Gastrocnemius medialis (tissue), 4 donors: ENCODE results near the gene COL25A1. TPM values are rescaled to one million over a fixed set of nuclear protein-coding genes. Genes with fewer than 3 reads are reported as not detected.
A peak's percentile ranks its signal among the peaks of the same experiment; 100 is the strongest.

Experiments used
- ATAC-seq, 2 donors: fragments of 150-250 bp; one replicate each; pipeline ENCODE4 v1.9.1; 2016
- DNase-seq, 2 donors: peaks; one replicate each; pipeline ENCODE4 v3.0.0-alpha.2; 2019
- H3K27ac ChIP-seq, 4 donors: fragments of 200-600 bp; sonication (generic); 1 replicate in 1 of 4; 2 replicates in 3 of 4; pipeline ENCODE4 v1.5.1; 2016 to 2018; ENCODE audit warnings: mild to moderate bottlenecking in 2 of 4, moderate library complexity in 1 of 4
- H3K27me3 ChIP-seq, 3 donors: fragments of 200-600 bp; sonication (generic) in 2 of 3; 1 replicate in 1 of 3; 2 replicates in 2 of 3; pipeline versions ENCODE4 v1.5.1 to v1.6.0; 2016 to 2019; ENCODE audit warnings: mild to moderate bottlenecking in 1 of 3, moderate library complexity in 1 of 3
- H3K36me3 ChIP-seq, 2 donors: fragments of 200-600 bp; sonication (generic) in 1 of 2; one replicate each; pipeline ENCODE4 v1.5.1; 2017 to 2018
- H3K4me1 ChIP-seq, 2 donors: fragments of 200-600 bp; sonication (generic) in 1 of 2; one replicate each; pipeline ENCODE4 v1.5.1; 2016 to 2017; ENCODE audit warnings: mild to moderate bottlenecking in 2 of 2
- H3K4me3 ChIP-seq, 4 donors: fragments of 200-600 bp; sonication (generic) in 3 of 4; 1 replicate in 1 of 4; 2 replicates in 3 of 4; pipeline ENCODE4 v1.5.1; 2016 to 2019; ENCODE audit warnings: mild to moderate bottlenecking in 2 of 4
- H3K9me3 ChIP-seq, 3 donors: fragments of 200-600 bp; sonication (generic) in 2 of 3; 1 replicate in 1 of 3; 2 replicates in 2 of 3; pipeline ENCODE4 v1.5.1; 2016 to 2019
- CTCF ChIP-seq, 5 experiments: fragments of 450-650 bp in 3 of 5; fragments of 200-600 bp in 2 of 5; sonication (generic) in 2 of 5; IDR thresholded peaks in 4 of 5; conservative IDR thresholded peaks in 1 of 5; 1 replicate in 4 of 5; 2 replicates in 1 of 5; pipeline ENCODE4 v1.5.1; 2016 to 2019; ENCODE audit warnings: antibody characterized with exemption in 5 of 5, mild to moderate bottlenecking in 3 of 5, moderate library complexity in 3 of 5
- POLR2A ChIP-seq, 2 donors: fragments of 450-650 bp; IDR thresholded peaks; one replicate each; pipeline ENCODE4 v1.6.1; 2017; ENCODE audit warnings: antibody characterized with exemption in 2 of 2, mild to moderate bottlenecking in 2 of 2, moderate library complexity in 2 of 2
- in situ Hi-C, 4 donors: fragments of 200-750 bp; cut with MboI; loops; one replicate each; pipeline versions ENCODE4 v1.15.0 to v1.8.0; 2017; ENCODE audit warnings: low sequenced_read_pairs in 4 of 4
- intact Hi-C: fragments of 100-400 bp; cut with DNase I; formaldehyde crosslinking; loops from one replicate; pipeline ENCODE4 v1.15.1; 2023; ENCODE audit warnings: low total_unique reads
- total RNA-seq, 4 donors: library from RNA; depleted of rRNA; stranded (reverse); fragments of >200 nt; gene quantifications; one replicate each; pipeline versions ENCODE4 v1.1.0 to v1.2.3, GENCODE V29; 2016

COL25A1 gene
- total RNA-seq, 4 donors from 2014 or later: 0.27 to 2.0 (median 0.85) TPM; not detected in 1

GRCh38 chr4:109046471-109047201 is 255.8 kb downstream of the COL25A1 start:
- peak overlapping the region; percentile 27 to 42 (median 32) for H3K4me3 ChIP-seq
- ATAC-seq (peak in 1 of 2 donors; percentile 76), DNase-seq (no peak)
- H3K27ac ChIP-seq: peak overlapping the region in 2 of 4 donors; percentile 25 to 41
- H3K27me3 ChIP-seq: no peaks in the 10 kb centered on the region
- peaks cover 11 to 13% of the 10 kb centered on the region in 2 donors for H3K4me1 ChIP-seq
- TF ChIP-seq CTCF (IDR thresholded peaks at IDR 0.05 in 4 of 5, conservative IDR thresholded peaks at IDR 0.05 in 1 of 5) (no peak), POLR2A (IDR thresholded peaks at IDR 0.05) (no peak)
- H3K9me3 ChIP-seq: no peaks in the 10 kb centered on the region
- H3K36me3 ChIP-seq: no peaks in the 10 kb centered on the region
- intact Hi-C loops: no loop called here
- in situ Hi-C loops: no loop called here

- intact Hi-C loops: no loop called here
- no peak for DNase-seq
- H3K4me1 ChIP-seq: peaks cover 11 to 13% of the 10 kb centered on the region in 2 donors
- H3K36me3 ChIP-seq: no peaks in the 10 kb centered on the region
- ATAC-seq: no peak
- no peaks in the 10 kb centered on the region for H3K9me3 ChIP-seq
- in situ Hi-C loops: no loop called here
- H3K27me3 ChIP-seq: no peaks in the 10 kb centered on the region
- H3K27ac ChIP-seq: no peak overlapping the region
- no peak overlapping the region for H3K4me3 ChIP-seq
- no peak for TF ChIP-seq POLR2A (IDR thresholded peaks at IDR 0.05)
- TF ChIP-seq CTCF (IDR thresholded peaks at IDR 0.05 in 4 of 5, conservative IDR thresholded peaks at IDR 0.05 in 1 of 5): no peak
These were observed 258.0 kb downstream of the COL25A1 start for GRCh38 chr4:109044431-109044830.

- in situ Hi-C loops: no loop called here
These were observed 259.2 kb downstream of the COL25A1 start for GRCh38 chr4:109043286-109043685.

GRCh38 chr4:109041463-109042360 is 260.7 kb downstream of the COL25A1 start:
- Histone ChIP-seq H3K36me3 (no peaks in the 10 kb centered on the region), H3K4me3 (no peak overlapping the region), H3K27ac (no peak overlapping the region), H3K27me3 (no peaks in the 10 kb centered on the region), H3K4me1 (peaks cover 6 to 8% of the 10 kb centered on the region in 2 donors), H3K9me3 (no peaks in the 10 kb centered on the region)
- DNase-seq (no peak), ATAC-seq (no peak)
- intact Hi-C loops: no loop called here
- TF ChIP-seq CTCF (IDR thresholded peaks at IDR 0.05 in 4 of 5, conservative IDR thresholded peaks at IDR 0.05 in 1 of 5) (no peak), POLR2A (IDR thresholded peaks at IDR 0.05) (no peak)
- in situ Hi-C loops: no loop called here

More at GRCh38 chr4:109043286-109043685, 259.2 kb downstream of the COL25A1 start:
- Histone ChIP-seq H3K4me3 (no peak overlapping the region), H3K27ac (no peak overlapping the region), H3K4me1 (peaks cover 11 to 13% of the 10 kb centered on the region in 2 donors), H3K9me3 (no peaks in the 10 kb centered on the region), H3K27me3 (no peaks in the 10 kb centered on the region), H3K36me3 (no peaks in the 10 kb centered on the region)
- intact Hi-C loops: no loop called here
- TF ChIP-seq POLR2A (IDR thresholded peaks at IDR 0.05): no peak
- no peak for TF ChIP-seq CTCF (IDR thresholded peaks at IDR 0.05 in 4 of 5, conservative IDR thresholded peaks at IDR 0.05 in 1 of 5)
- DNase-seq: no peak
- ATAC-seq: no peak
